ENCODE data around the gene PADI1.

PADI1 gene

GRCh38 chr1:17198476-17199258 lies 6.3 kb upstream of the PADI1 start:
- DNase-seq = no peak

GRCh38 chr1:17199267-17200044 lies 5.5 kb upstream of the PADI1 start:
- no peak for DNase-seq

GRCh38 chr1:17200246-17200645 lies 4.7 kb upstream of the PADI1 start:
- DNase-seq = no peak

GRCh38 chr1:17200756-17201155 lies 4.2 kb upstream of the PADI1 start:
- DNase-seq = no peak

- DNase-seq = no peak
These were observed 3.5 kb upstream of the PADI1 start for GRCh38 chr1:17201201-17202021.

GRCh38 chr1:17205652-17206051 lies 724 bp downstream of the PADI1 start:
- DNase-seq = no peak

- DNase-seq = no peak
These were observed 1.3 kb downstream of the PADI1 start for GRCh38 chr1:17206196-17206595.

- no peak for DNase-seq
These were observed 2.1 kb downstream of the PADI1 start for GRCh38 chr1:17207046-17207445.

- no peak for DNase-seq
These were observed 2.6 kb downstream of the PADI1 start for GRCh38 chr1:17207540-17207939.

- peak; percentile 6 for DNase-seq
These were observed 3.1 kb downstream of the PADI1 start for GRCh38 chr1:17207966-17208418.

- DNase-seq = no peak
These were observed 3.6 kb downstream of the PADI1 start for GRCh38 chr1:17208546-17208945.

- no peak for DNase-seq
These were observed 4.5 kb downstream of the PADI1 start for GRCh38 chr1:17209430-17209829.

- no peak for DNase-seq
These were observed 5.2 kb downstream of the PADI1 start for GRCh38 chr1:17210176-17210575.

GRCh38 chr1:17211377-17211776 lies 6.4 kb downstream of the PADI1 start:
- DNase-seq = no peak

- DNase-seq = no peak
These were observed 7.1 kb downstream of the PADI1 start for GRCh38 chr1:17212009-17212408.

- peak; percentile 50 for DNase-seq
These were observed 7.7 kb downstream of the PADI1 start for GRCh38 chr1:17212487-17213121.

- no peak for DNase-seq
These were observed 8.3 kb downstream of the PADI1 start for GRCh38 chr1:17213148-17213781.

GRCh38 chr1:17213782-17214148 lies 8.8 kb downstream of the PADI1 start:
- DNase-seq = no peak

- no peak for DNase-seq
These were observed 10.1 kb downstream of the PADI1 start for GRCh38 chr1:17214876-17215544.

- no peak for DNase-seq
These were observed 10.6 kb downstream of the PADI1 start for GRCh38 chr1:17215545-17215890.

- no peak for DNase-seq
These were observed 11.2 kb downstream of the PADI1 start for GRCh38 chr1:17216078-17216477.

- no peak for DNase-seq
These were observed 12.7 kb downstream of the PADI1 start for GRCh38 chr1:17217607-17218006.

Measured in NCI-H345 (cell line).